Gastroesophageal sphincter (tissue), 4 donors: Measurements from ENCODE around the gene RDH11. TPM values are rescaled to one million over a fixed set of nuclear protein-coding genes. Genes with fewer than 3 reads are reported as not detected.

ENCODE experiments used
- ATAC-seq: fragments of 150-250 bp; one replicate; pipeline ENCODE4 v1.9.1; 2016; ENCODE audit warnings: mild to moderate bottlenecking, moderate library complexity
- H3K27ac ChIP-seq, 4 donors: fragments of 200-600 bp; sonication (generic) in 3 of 4; 1 replicate in 3 of 4; 2 replicates in 1 of 4; pipeline ENCODE4 v1.5.1; 2016 to 2019
- H3K27me3 ChIP-seq: fragments of 200-600 bp; sonication (generic); one replicate; pipeline ENCODE4 v1.5.1; 2019
- H3K36me3 ChIP-seq, 2 donors: fragments of 200-600 bp; sonication (generic); one replicate each; pipeline ENCODE4 v1.5.1; 2019; ENCODE audit warnings: control low read depth in 1 of 2
- H3K4me1 ChIP-seq, 3 donors: fragments of 200-600 bp; sonication (generic); 1 replicate in 2 of 3; 2 replicates in 1 of 3; pipeline ENCODE4 v1.5.1; 2016 to 2019; ENCODE audit warnings: control low read depth in 2 of 3
- H3K4me3 ChIP-seq, 2 donors: fragments of 200-600 bp; sonication (generic); one replicate each; pipeline ENCODE4 v1.5.1; 2019; ENCODE audit warnings: mild to moderate bottlenecking in 1 of 2, moderate library complexity in 1 of 2
- H3K9me3 ChIP-seq, 3 donors: fragments of 200-600 bp; sonication (generic); one replicate each; pipeline ENCODE4 v1.5.1; 2017 to 2019; ENCODE audit warnings: control low read depth in 2 of 3
- EP300 ChIP-seq: sonication (generic); formaldehyde crosslinking; IDR thresholded peaks from one replicate; pipeline ENCODE4 v1.6.1; 2017; ENCODE audit warnings: antibody characterized with exemption, mild to moderate bottlenecking
- POLR2A ChIP-seq, 2 donors: fragments of 450-650 bp; IDR thresholded peaks; one replicate each; pipeline ENCODE4 v1.6.1; 2017; ENCODE audit warnings: antibody characterized with exemption in 2 of 2, mild to moderate bottlenecking in 2 of 2, moderate library complexity in 1 of 2
- POLR2AphosphoS5 ChIP-seq: sonication (generic); formaldehyde crosslinking; IDR thresholded peaks from one replicate; pipeline ENCODE4 v1.6.1; 2017; ENCODE audit warnings: antibody characterized with exemption
- WGBS, 2 donors: methylation state at CpG; one replicate each; pipeline ENCODE4 v1.1.5; 2018; ENCODE audit warnings: low coverage in 1 of 2; 5-methylcytosine and 5-hydroxymethylcytosine counted together
- total RNA-seq, 4 donors: library from RNA; depleted of rRNA; stranded (reverse); fragments of >200 nt; gene quantifications; one replicate each; pipeline ENCODE4 v1.1.0, GENCODE V29; 2016
- TF ChIP-seq, protein P1 (sequence below), 4 experiments: fragments of 200-600 bp in 2 of 4; fragments of 450-650 bp in 2 of 4; sonication (generic) in 1 of 4; IDR thresholded peaks; one replicate each; pipeline ENCODE4 v1.5.1; 2017 to 2019; ENCODE audit warnings: antibody characterized with exemption in 4 of 4, mild to moderate bottlenecking in 2 of 4, moderate library complexity in 2 of 4

RDH11 gene
- total RNA-seq, 4 donors from 2014 or later, result 38.5 to 42.5 (median 41.4) TPM

GRCh38 chr14:67650694-67651093 is 44.9 kb downstream of the RDH11 start:
- WGBS, 2 donors, result 33 to 81% methylated on average over 1 to 2 of the region's 2 CpGs
- TF ChIP-seq, protein P1, sequence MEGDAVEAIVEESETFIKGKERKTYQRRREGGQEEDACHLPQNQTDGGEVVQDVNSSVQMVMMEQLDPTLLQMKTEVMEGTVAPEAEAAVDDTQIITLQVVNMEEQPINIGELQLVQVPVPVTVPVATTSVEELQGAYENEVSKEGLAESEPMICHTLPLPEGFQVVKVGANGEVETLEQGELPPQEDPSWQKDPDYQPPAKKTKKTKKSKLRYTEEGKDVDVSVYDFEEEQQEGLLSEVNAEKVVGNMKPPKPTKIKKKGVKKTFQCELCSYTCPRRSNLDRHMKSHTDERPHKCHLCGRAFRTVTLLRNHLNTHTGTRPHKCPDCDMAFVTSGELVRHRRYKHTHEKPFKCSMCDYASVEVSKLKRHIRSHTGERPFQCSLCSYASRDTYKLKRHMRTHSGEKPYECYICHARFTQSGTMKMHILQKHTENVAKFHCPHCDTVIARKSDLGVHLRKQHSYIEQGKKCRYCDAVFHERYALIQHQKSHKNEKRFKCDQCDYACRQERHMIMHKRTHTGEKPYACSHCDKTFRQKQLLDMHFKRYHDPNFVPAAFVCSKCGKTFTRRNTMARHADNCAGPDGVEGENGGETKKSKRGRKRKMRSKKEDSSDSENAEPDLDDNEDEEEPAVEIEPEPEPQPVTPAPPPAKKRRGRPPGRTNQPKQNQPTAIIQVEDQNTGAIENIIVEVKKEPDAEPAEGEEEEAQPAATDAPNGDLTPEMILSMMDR (IDR thresholded peaks at IDR 0.05), result no peak
- no peak for TF ChIP-seq POLR2A (IDR thresholded peaks at IDR 0.05)
- no peak for TF ChIP-seq EP300
- TF ChIP-seq POLR2AphosphoS5, result no peak
- no peaks in the 10 kb centered on the region for H3K9me3 ChIP-seq
- peaks cover 0 to 100% of the 10 kb centered on the region in 2 donors for H3K36me3 ChIP-seq
- no peak overlapping the region for H3K27ac ChIP-seq
- no peak overlapping the region for H3K4me3 ChIP-seq
- no peak for ATAC-seq
- no peaks in the 10 kb centered on the region for H3K27me3 ChIP-seq
- no peaks in the 10 kb centered on the region for H3K4me1 ChIP-seq

GRCh38 chr14:67650151-67650550 is 45.4 kb downstream of the RDH11 start:
- Histone ChIP-seq H3K4me3 (no peak overlapping the region), H3K36me3 (peaks cover 0 to 100% of the 10 kb centered on the region in 2 donors), H3K4me1 (peaks cover 0 to 4% (median 0%) of the 10 kb centered on the region in 3 donors), H3K27me3 (no peaks in the 10 kb centered on the region), H3K27ac (no peak overlapping the region), H3K9me3 (no peaks in the 10 kb centered on the region)
- WGBS, 2 donors, result 67 to 71% methylated on average over 1 of the region's 1 CpG
- ATAC-seq, result no peak
- TF ChIP-seq POLR2AphosphoS5 (no peak), EP300 (no peak), POLR2A (IDR thresholded peaks at IDR 0.05) (no peak)
- TF ChIP-seq, protein P1 (IDR thresholded peaks at IDR 0.05), result no peak

GRCh38 chr14:67646131-67646530 is 49.4 kb downstream of the RDH11 start:
- TF ChIP-seq POLR2A (IDR thresholded peaks at IDR 0.05) (no peak), EP300 (no peak), POLR2AphosphoS5 (no peak)
- TF ChIP-seq, protein P1 (IDR thresholded peaks at IDR 0.05), result no peak
- Histone ChIP-seq H3K4me1 (peaks cover 0 to 16% (median 0%) of the 10 kb centered on the region in 3 donors), H3K27ac (peak overlapping the region in 1 of 4 donors; percentile 69), H3K4me3 (no peak overlapping the region), H3K9me3 (no peaks in the 10 kb centered on the region), H3K27me3 (no peaks in the 10 kb centered on the region), H3K36me3 (peaks cover 0 to 59% of the 10 kb centered on the region in 2 donors)
- no peak for ATAC-seq
- WGBS, 2 donors, result 97 to 100% methylated on average over 2 to 3 of the region's 3 CpGs

DNA sequence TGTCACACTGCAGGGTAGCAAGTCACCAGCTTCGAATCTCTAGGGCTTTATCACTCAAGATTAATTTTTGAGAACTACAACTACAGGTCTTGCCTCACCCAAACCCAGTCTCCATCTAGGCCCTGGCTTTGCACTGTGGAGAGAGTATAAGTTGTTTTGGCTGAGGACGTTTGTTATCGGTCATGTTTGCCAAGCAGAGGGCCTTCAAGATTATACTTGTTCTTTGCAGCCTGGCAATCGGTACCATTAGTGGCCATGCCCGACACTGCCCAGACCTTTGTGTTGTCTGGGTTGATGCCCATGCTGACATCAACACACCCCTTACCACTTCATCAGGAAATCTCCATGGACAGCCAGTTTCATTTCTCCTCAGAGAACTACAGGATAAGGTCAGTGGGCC is 50.1 kb downstream of the RDH11 start:
- peak overlapping the region; percentile 20 to 69 (median 44) for H3K27ac ChIP-seq

DNA sequence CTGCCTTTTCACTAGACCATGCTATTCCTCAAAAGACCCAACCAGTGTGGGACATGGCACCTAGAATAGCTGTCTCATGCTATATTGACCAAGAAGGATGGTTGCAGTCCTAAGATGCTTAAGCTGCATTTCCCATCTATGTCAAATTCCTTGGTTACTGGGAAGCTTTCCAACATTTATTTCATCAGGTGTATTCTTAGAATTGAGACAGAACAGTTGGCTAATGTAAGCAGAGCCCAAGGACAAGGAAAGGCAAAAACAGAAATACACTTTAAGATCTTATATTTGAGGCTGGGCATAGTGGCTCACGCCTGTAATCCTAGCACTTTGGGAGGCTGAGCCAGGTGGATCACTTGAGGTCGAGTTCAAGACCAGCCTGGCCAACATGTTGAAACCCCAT is 51.1 kb downstream of the RDH11 start:
- Histone ChIP-seq H3K4me3 (no peak overlapping the region), H3K27ac (peak overlapping the region; percentile 20 to 69 (median 50)), H3K4me1 (peaks cover 0 to 16% (median 0%) of the 10 kb centered on the region in 3 donors), H3K9me3 (no peaks in the 10 kb centered on the region), H3K27me3 (no peaks in the 10 kb centered on the region), H3K36me3 (peaks cover 0 to 42% of the 10 kb centered on the region in 2 donors)
- peak; percentile 36 for ATAC-seq
- peak; percentile 42 for TF ChIP-seq POLR2AphosphoS5
- no peak for TF ChIP-seq POLR2A (IDR thresholded peaks at IDR 0.05)
- 49 to 59% methylated on average over 2 of the region's 2 CpGs for WGBS, 2 donors

More for the DNA sequence above, 50.1 kb downstream of the RDH11 start:
- no peaks in the 10 kb centered on the region for H3K9me3 ChIP-seq
- 80 to 93% methylated on average over 3 to 5 of the region's 5 CpGs for WGBS, 2 donors
- peaks cover 0 to 16% (median 0%) of the 10 kb centered on the region in 3 donors for H3K4me1 ChIP-seq
- H3K4me3 ChIP-seq, result no peak overlapping the region
- no peak for TF ChIP-seq POLR2AphosphoS5
- TF ChIP-seq POLR2A (IDR thresholded peaks at IDR 0.05), result no peak
- no peak for ATAC-seq
- H3K27me3 ChIP-seq, result no peaks in the 10 kb centered on the region
- peaks cover 0 to 52% of the 10 kb centered on the region in 2 donors for H3K36me3 ChIP-seq

GRCh38 chr14:67643713-67644112 is 51.9 kb downstream of the RDH11 start:
- 71 to 75% methylated on average over 1 of the region's 1 CpG for WGBS, 2 donors
- Histone ChIP-seq H3K4me1 (peaks cover 0 to 16% (median 0%) of the 10 kb centered on the region in 3 donors), H3K27ac (peak overlapping the region in 3 of 4 donors; percentile 39 to 69 (median 62)), H3K4me3 (no peak overlapping the region), H3K9me3 (no peaks in the 10 kb centered on the region), H3K27me3 (no peaks in the 10 kb centered on the region), H3K36me3 (peaks cover 0 to 35% of the 10 kb centered on the region in 2 donors)
- TF ChIP-seq POLR2AphosphoS5 (no peak), EP300 (no peak)
- TF ChIP-seq, protein P1 (IDR thresholded peaks at IDR 0.05), result no peak
- no peak for ATAC-seq
